SK-N-SH (cell line): Measurements from ENCODE around the gene FYN. TPM values are rescaled to one million over a fixed set of nuclear protein-coding genes. Genes with fewer than 3 reads are reported as not detected.
"Not testable (repeated sequence)": the region's sequence is repeated elsewhere in the genome, so short reads cannot be mapped to it uniquely, and the experiment has no call there.

ENCODE experiments used
- CTCF ChIA-PET: fragments of 300-600, 350-600 bp; formaldehyde crosslinking; extraction: SDS; loops from one replicate; lab custom pipeline; 2021; lab: Yijun Ruan, JAX
- POLR2A ChIA-PET: fragments of 350-600 bp; sonication (Branson Sonifier 250); formaldehyde crosslinking; extraction: SDS; loops from one replicate; lab custom pipeline; 2020; ENCODE audit warnings: antibody characterized with exemption, inconsistent platforms; lab: Yijun Ruan, JAX
- DNase-seq: peaks from one replicate; pipeline ENCODE4 v3.0.0; 2012
- H2AFZ ChIP-seq: fragments of 200-600 bp; sonication (generic); 2 replicates; pipeline ENCODE4 v1.8.1; 2016; ENCODE audit warnings: antibody characterized with exemption, mild to moderate bottlenecking, low read depth
- H3F3A ChIP-seq: fragments of 200-600 bp; sonication (generic); replicated peaks from 2 replicates; pipeline ENCODE3; 2016; ENCODE audit warnings: antibody characterized with exemption, mild to moderate bottlenecking; ENCODE audit not compliant: insufficient read depth
- H3K27ac ChIP-seq, 2 experiments: fragments of 200-500 bp in 1 of 2; fragments of 200-600 bp in 1 of 2; sonication (Bioruptor generic) in 1 of 2; sonication (generic), shearing (Covaris generic) in 1 of 2; 2 replicates each; pipeline versions ENCODE4 v1.5.1 to v1.6.1; 2014 to 2016; ENCODE audit warnings: low read depth in 2 of 2, inconsistent platforms in 1 of 2, low read length in 1 of 2, mild to moderate bottlenecking in 1 of 2, mixed read lengths in 1 of 2
- H3K27me3 ChIP-seq: fragments of 200-600 bp; sonication (generic), shearing (Covaris generic); 2 replicates; pipeline ENCODE4 v1.6.1; 2016; ENCODE audit warnings: mixed run types; ENCODE audit not compliant: insufficient read depth
- H3K36me3 ChIP-seq, 2 experiments: fragments of 200-500 bp in 1 of 2; fragments of 200-600 bp in 1 of 2; sonication (Bioruptor generic) in 1 of 2; sonication (generic) in 1 of 2; replicated peaks in 1 of 2; 2 replicates each; pipeline versions ENCODE3 to v1.5.1; 2014 to 2016; ENCODE audit warnings: low read length in 1 of 2, mild to moderate bottlenecking in 1 of 2; ENCODE audit not compliant: insufficient read depth in 2 of 2, control insufficient read depth in 1 of 2
- H3K4me1 ChIP-seq, 2 experiments: fragments of 200-500 bp in 1 of 2; fragments of 200-600 bp in 1 of 2; sonication (Bioruptor generic) in 1 of 2; sonication (generic), shearing (Covaris generic) in 1 of 2; 2 replicates each; pipeline versions ENCODE4 v1.5.1 to v1.6.1; 2014 to 2016; ENCODE audit warnings: low read depth in 1 of 2, low read length in 1 of 2, mixed run types in 1 of 2; ENCODE audit not compliant: insufficient read depth in 2 of 2, control insufficient read depth in 1 of 2
- H3K4me2 ChIP-seq: fragments of 200-600 bp; sonication (generic), shearing (Covaris generic); 2 replicates; pipeline ENCODE4 v1.6.1; 2017; ENCODE audit warnings: mixed run types
- H3K4me3 ChIP-seq, 2 experiments: fragments of 200-500 bp in 1 of 2; fragments of 200-600 bp in 1 of 2; sonication (Bioruptor generic) in 1 of 2; sonication (generic), shearing (Covaris generic) in 1 of 2; 2 replicates each; pipeline versions ENCODE4 v1.5.1 to v1.8.1; 2014 to 2016; ENCODE audit warnings: low read depth in 2 of 2, inconsistent platforms in 1 of 2, low read length in 1 of 2, mild to moderate bottlenecking in 1 of 2, mixed read lengths in 1 of 2, moderate library complexity in 1 of 2
- H3K79me2 ChIP-seq: fragments of 200-600 bp; sonication (generic); 2 replicates; pipeline ENCODE4 v1.8.1; 2017; ENCODE audit warnings: mild to moderate bottlenecking; ENCODE audit not compliant: insufficient read depth
- H3K9ac ChIP-seq: fragments of 200-600 bp; sonication (generic); 2 replicates; pipeline ENCODE4 v1.6.1; 2017; ENCODE audit warnings: mixed run types
- H3K9me2 ChIP-seq: fragments of 200-600 bp; sonication (generic); 2 replicates; pipeline ENCODE4 v1.6.1; 2017; ENCODE audit warnings: mixed run types
- H3K9me3 ChIP-seq: fragments of 200-600 bp; sonication (generic); 2 replicates; pipeline ENCODE4 v1.6.1; 2017; ENCODE audit warnings: mixed run types, mild to moderate bottlenecking, moderate library complexity
- H4K20me1 ChIP-seq: fragments of 200-600 bp; sonication (generic); 2 replicates; pipeline ENCODE4 v1.6.1; 2017; ENCODE audit warnings: mild to moderate bottlenecking, mixed run types; ENCODE audit not compliant: insufficient read depth
- CHD2 ChIP-seq: fragments of 150-350 bp; IDR thresholded peaks from 2 replicates; pipeline ENCODE4 v1.6.1; 2018; ENCODE audit warnings: low read length; ENCODE audit not compliant: partially characterized antibody
- EP300 ChIP-seq, 2 experiments: IDR thresholded peaks; 2 replicates each; pipeline versions ENCODE4 v1.4.0 to v1.6.1; 2012; ENCODE audit warnings: borderline replicate concordance in 1 of 2, low read depth in 1 of 2, low read length in 1 of 2
- FOSL2 ChIP-seq: IDR thresholded peaks from 2 replicates; pipeline ENCODE4 v1.4.0; 2012; ENCODE audit warnings: low read depth, mild to moderate bottlenecking, moderate library complexity, borderline replicate concordance
- FOXJ3 ChIP-seq: sonication (generic); formaldehyde crosslinking; IDR thresholded peaks from 2 replicates; pipeline ENCODE4 v1.5.1; 2020; ENCODE audit warnings: mild to moderate bottlenecking, missing genetic modification reagents
- IRF3 ChIP-seq: fragments of 150-350 bp; IDR thresholded peaks from 2 replicates; pipeline ENCODE4 v1.6.1; 2016; ENCODE audit warnings: mild to moderate bottlenecking, low read depth, low read length
- MAX ChIP-seq: IDR thresholded peaks from 2 replicates; pipeline ENCODE4 v1.4.0; 2012; ENCODE audit warnings: low read depth
- MEF2A ChIP-seq: IDR thresholded peaks from 2 replicates; pipeline ENCODE4 v1.4.0; 2012; ENCODE audit warnings: low read depth, borderline replicate concordance
- PBX3 ChIP-seq: IDR thresholded peaks from 2 replicates; pipeline ENCODE4; 2012
- RAD21 ChIP-seq: IDR thresholded peaks from 2 replicates; pipeline ENCODE4 v1.6.1; 2012; ENCODE audit warnings: mild to moderate bottlenecking, low read length
- RXRA ChIP-seq: IDR thresholded peaks from 2 replicates; pipeline ENCODE4 v1.4.0; 2012; ENCODE audit warnings: low read depth, mild to moderate bottlenecking, borderline replicate concordance
- SIN3A ChIP-seq: IDR thresholded peaks from 2 replicates; pipeline ENCODE4 v1.6.1; 2012; ENCODE audit warnings: low read depth, mild to moderate bottlenecking, low read length, moderate library complexity, borderline replicate concordance
- USF1 ChIP-seq: IDR thresholded peaks from 2 replicates; pipeline ENCODE4 v1.4.0; 2012; ENCODE audit warnings: low read depth, borderline replicate concordance
- USF2 ChIP-seq: fragments of 150-350 bp; IDR thresholded peaks from 2 replicates; pipeline ENCODE4 v1.6.1; 2017; ENCODE audit warnings: antibody characterized with exemption, low read length, low read depth, borderline replicate concordance
- WGBS: methylation state at CpG from one replicate; pipeline ENCODE4 v1.1.6; 2017; ENCODE audit warnings: low lambda C conversion rate; 5-methylcytosine and 5-hydroxymethylcytosine counted together
- polyA plus RNA-seq, 3 experiments: library from polyadenylated mRNA; depleted of rRNA; stranded (reverse); fragments of >200 nt; gene quantifications; 2 replicates each; pipeline ENCODE4 v1.2.3, GENCODE V29; 2012

Gene FYN
- polyA plus RNA-seq, 1 of the 3 experiments (the other 2 are of a cell fraction): 31.0 TPM

GRCh38 chr6:111911428-111911827 lies 38.2 kb upstream of the FYN start:
- ChIA-PET CTCF (interaction anchor here (1.1 kb wide), 1 partner anchor 27 kb away, joined by 3 read pairs; no protein-coding TSS in a partner anchor), POLR2A (no interaction called here)
- no peak overlapping the region for H2AFZ ChIP-seq

GRCh38 chr6:111909238-111909637 lies 36.0 kb upstream of the FYN start:
- no peak for DNase-seq
- Histone ChIP-seq H3K79me2 (no peaks in the 10 kb centered on the region), H3K9me3 (no peaks in the 10 kb centered on the region), H3K4me1 (no peaks in the 10 kb centered on the region; a peak in 1 of 4 replicates), H3K9me2 (no peaks in the 10 kb centered on the region), H4K20me1 (no peaks in the 10 kb centered on the region), H3F3A (no peaks in the 10 kb centered on the region), H3K27me3 (no peaks in the 10 kb centered on the region), H3K4me3 (no peak overlapping the region), H3K36me3 (no peaks in the 10 kb centered on the region), H3K9ac (no peak overlapping the region), H2AFZ (no peak overlapping the region), H3K27ac (no peak overlapping the region), H3K4me2 (no peak overlapping the region)
- ChIA-PET POLR2A (no interaction called here), CTCF (no interaction called here)
- 61% methylated on average over 3 of the region's 3 CpGs for WGBS
- TF ChIP-seq RAD21: no peak
- no peak for TF ChIP-seq IRF3
- no peak for TF ChIP-seq EP300 (IDR thresholded peaks at IDR 0.05; ENCODE audit: borderline replicate concordance in 1 of 2, low read depth in 1 of 2, low read length in 1 of 2)
- no peak for TF ChIP-seq USF2
- no peak for TF ChIP-seq SIN3A
- no peak for TF ChIP-seq CHD2
- no peak for TF ChIP-seq PBX3
- TF ChIP-seq FOXJ3 (CRISPR knock-in tag): no peak
- TF ChIP-seq USF1: no peak

More at GRCh38 chr6:111911428-111911827, 38.2 kb upstream of the FYN start:
- Histone ChIP-seq H3K79me2 (no peaks in the 10 kb centered on the region), H3K27me3 (no peaks in the 10 kb centered on the region), H3F3A (no peaks in the 10 kb centered on the region), H3K9me3 (no peaks in the 10 kb centered on the region), H3K4me3 (no peak overlapping the region), H4K20me1 (no peaks in the 10 kb centered on the region), H3K4me1 (no peaks in the 10 kb centered on the region; a peak in 1 of 4 replicates), H3K4me2 (no peak overlapping the region), H3K27ac (no peak overlapping the region), H3K36me3 (no peaks in the 10 kb centered on the region), H3K9ac (no peak overlapping the region), H3K9me2 (no peaks in the 10 kb centered on the region)
- DNase-seq: no peak
- no peak for TF ChIP-seq RXRA
- no peak for TF ChIP-seq FOSL2
- TF ChIP-seq RAD21: no peak
- TF ChIP-seq MEF2A: no peak
- TF ChIP-seq MAX: no peak
- TF ChIP-seq USF1: no peak
- 82% methylated on average over 7 of the region's 7 CpGs for WGBS

- CTCF ChIA-PET: not testable (repeated sequence)
Observed at GRCh38 chr6:111908365-111908764, 35.1 kb upstream of the FYN start.

More at GRCh38 chr6:111908365-111908764, 35.1 kb upstream of the FYN start:
- H3F3A ChIP-seq, H3K36me3 ChIP-seq, H3K4me1 ChIP-seq, H3K4me2 ChIP-seq, POLR2A ChIA-PET, H3K27ac ChIP-seq, H3K27me3 ChIP-seq, H3K9me3 ChIP-seq, H3K9me2 ChIP-seq, H3K79me2 ChIP-seq, H2AFZ ChIP-seq, H3K9ac ChIP-seq, DNase-seq, H4K20me1 ChIP-seq, H3K4me3 ChIP-seq: not testable (repeated sequence)
- 93% methylated on average over 14 of the region's 17 CpGs for WGBS
